ENCODE measurements around the gene C19orf44.

Gene C19orf44

GRCh38 chr19:16459680-16460079 is 36.5 kb upstream of the C19orf44 start:
- no peak overlapping the region for H3K18ac ChIP-seq (ENCODE audit: low read depth in 1 of 2, low read length in 2 of 2)
- peaks cover 0 to 13% of the 10 kb centered on the region in 2 experiments for H3K36me3 ChIP-seq (ENCODE audit: control insufficient read depth in 1 of 2, insufficient read depth in 2 of 2, low read depth in 1 of 2, low read length in 2 of 2)

DNA sequence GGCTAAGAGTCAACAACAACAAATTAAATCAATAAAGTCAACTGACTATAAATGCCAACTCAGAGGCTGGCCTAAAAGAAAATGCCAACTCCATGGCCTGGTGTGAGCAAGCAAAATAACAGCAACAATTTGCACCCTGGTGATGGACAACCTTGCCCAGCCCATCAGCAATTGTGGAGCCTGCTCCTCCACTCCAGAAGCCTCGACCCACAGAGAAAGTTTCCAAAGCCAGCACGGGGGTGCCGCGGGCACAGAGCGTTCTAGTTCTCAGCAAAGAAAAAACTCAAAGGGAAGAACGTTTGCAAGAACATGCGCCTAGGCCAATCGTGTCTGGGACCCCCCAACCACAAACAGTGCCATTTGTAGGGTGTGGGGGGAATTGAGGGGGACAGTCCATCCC is 35.7 kb upstream of the C19orf44 start:
- H2BK15ac ChIP-seq (ENCODE audit: low read depth, poor library complexity, severe bottlenecking): no peak overlapping the region
- H2AK5ac ChIP-seq (ENCODE audit: low read length, severe bottlenecking): peak overlapping the region; percentile 70
- H4K91ac ChIP-seq (ENCODE audit: low read length): no peak overlapping the region
- no peak overlapping the region for H3K4ac ChIP-seq (ENCODE audit: low read depth in 1 of 2, low read length in 2 of 2)
- H3K9me3 ChIP-seq (ENCODE audit: control insufficient read depth, low read length): no peaks in the 10 kb centered on the region
- H3K27ac ChIP-seq (ENCODE audit: low read length, poor library complexity, severe bottlenecking): no peak overlapping the region
- no peak overlapping the region for H2BK12ac ChIP-seq (ENCODE audit: low read length in 2 of 2)
- no peak overlapping the region for H3K14ac ChIP-seq (ENCODE audit: low read length in 2 of 2)
- no peak for DNase-seq
- WGBS: 90% methylated on average over 8 of the region's 8 CpGs
- H3K4me1 ChIP-seq (ENCODE audit: control insufficient read depth, insufficient read depth, low read depth, low read length): peaks cover 67% of the 10 kb centered on the region
- no peak overlapping the region for H2BK120ac ChIP-seq (ENCODE audit: low read depth, low read length)
- H3K27me3 ChIP-seq (ENCODE audit: control insufficient read depth in 1 of 2, insufficient read depth in 1 of 2, low read length in 2 of 2): no peaks in the 10 kb centered on the region
- H3K9ac ChIP-seq (ENCODE audit: low read length): no peak overlapping the region
- no peak overlapping the region for H2BK5ac ChIP-seq (ENCODE audit: low read depth, low read length, poor library complexity, severe bottlenecking)
- H3K4me2 ChIP-seq (ENCODE audit: low read length, poor library complexity, severe bottlenecking): no peak overlapping the region
- H3K18ac ChIP-seq (ENCODE audit: low read depth in 1 of 2, low read length in 2 of 2): no peak overlapping the region
- H4K8ac ChIP-seq (ENCODE audit: low read length): no peak overlapping the region
- no peaks in the 10 kb centered on the region for H3K79me1 ChIP-seq (replicated peaks; ENCODE audit: low read length, poor library complexity, severe bottlenecking)
- H3K23ac ChIP-seq (ENCODE audit: low read length in 2 of 2): no peak overlapping the region
- no peak overlapping the region for H3K4me3 ChIP-seq (ENCODE audit: insufficient read depth in 1 of 2, low read depth in 1 of 2, low read length in 2 of 2)
- no peak overlapping the region for H2AFZ ChIP-seq (ENCODE audit: low read depth, low read length)
- H3K36me3 ChIP-seq (ENCODE audit: control insufficient read depth in 1 of 2, insufficient read depth in 2 of 2, low read depth in 1 of 2, low read length in 2 of 2): peaks cover 0 to 16% of the 10 kb centered on the region in 2 experiments

More at GRCh38 chr19:16459680-16460079, 36.5 kb upstream of the C19orf44 start:
- H4K91ac ChIP-seq (ENCODE audit: low read length): no peak overlapping the region
- H2AFZ ChIP-seq (ENCODE audit: low read depth, low read length): no peak overlapping the region
- H3K4ac ChIP-seq (ENCODE audit: low read depth in 1 of 2, low read length in 2 of 2): no peak overlapping the region
- no peak overlapping the region for H4K8ac ChIP-seq (ENCODE audit: low read length)
- H2BK15ac ChIP-seq (ENCODE audit: low read depth, poor library complexity, severe bottlenecking): no peak overlapping the region
- no peak overlapping the region for H3K4me2 ChIP-seq (ENCODE audit: low read length, poor library complexity, severe bottlenecking)
- DNase-seq: no peak
- no peaks in the 10 kb centered on the region for H3K79me1 ChIP-seq (replicated peaks; ENCODE audit: low read length, poor library complexity, severe bottlenecking)
- H3K9ac ChIP-seq (ENCODE audit: low read length): no peak overlapping the region
- no peak overlapping the region for H3K23ac ChIP-seq (ENCODE audit: low read length in 2 of 2)
- no peak overlapping the region for H3K4me3 ChIP-seq (ENCODE audit: insufficient read depth in 1 of 2, low read depth in 1 of 2, low read length in 2 of 2)
- peak overlapping the region; percentile 60 for H2AK5ac ChIP-seq (ENCODE audit: low read length, severe bottlenecking)
- no peak overlapping the region for H2BK5ac ChIP-seq (ENCODE audit: low read depth, low read length, poor library complexity, severe bottlenecking)
- 93% methylated on average over 3 of the region's 3 CpGs for WGBS
- H2BK120ac ChIP-seq (ENCODE audit: low read depth, low read length): no peak overlapping the region
- H3K27ac ChIP-seq (ENCODE audit: low read length, poor library complexity, severe bottlenecking): no peak overlapping the region
- peaks cover 68% of the 10 kb centered on the region for H3K4me1 ChIP-seq (ENCODE audit: control insufficient read depth, insufficient read depth, low read depth, low read length)
- H3K9me3 ChIP-seq (ENCODE audit: control insufficient read depth, low read length): no peaks in the 10 kb centered on the region
- H3K14ac ChIP-seq (ENCODE audit: low read length in 2 of 2): no peak overlapping the region
- no peaks in the 10 kb centered on the region for H3K27me3 ChIP-seq (ENCODE audit: control insufficient read depth in 1 of 2, insufficient read depth in 1 of 2, low read length in 2 of 2)
- no peak overlapping the region for H2BK12ac ChIP-seq (ENCODE audit: low read length in 2 of 2)

DNA sequence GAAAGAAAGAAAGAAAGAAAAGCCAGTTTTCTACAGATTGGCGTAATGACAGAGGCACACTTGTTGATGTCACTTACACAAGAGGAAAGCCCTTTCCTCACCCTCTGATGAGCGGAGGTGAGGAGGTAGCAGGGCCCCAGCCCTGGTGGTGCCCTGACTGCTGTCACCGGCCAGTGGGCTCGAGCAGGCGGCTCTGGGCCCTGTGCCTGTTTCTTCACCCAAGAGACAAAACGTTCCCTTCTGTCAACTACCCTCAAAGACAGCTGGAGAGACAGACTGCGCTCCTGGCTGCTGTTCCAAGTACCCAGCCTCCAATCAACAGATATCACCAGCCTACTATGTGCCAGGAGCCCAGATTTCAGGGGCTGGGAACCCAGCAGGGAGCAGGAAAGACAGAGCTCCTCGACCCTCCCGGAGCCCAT is 34.6 kb upstream of the C19orf44 start:
- Histone ChIP-seq H2BK5ac (ENCODE audit: low read depth, low read length, poor library complexity, severe bottlenecking) (no peak overlapping the region), H3K4me2 (ENCODE audit: low read length, poor library complexity, severe bottlenecking) (no peak overlapping the region), H2AK5ac (ENCODE audit: low read length, severe bottlenecking) (peak overlapping the region; percentile 3), H4K91ac (ENCODE audit: low read length) (no peak overlapping the region), H3K27ac (ENCODE audit: low read length, poor library complexity, severe bottlenecking) (no peak overlapping the region), H3K4me1 (ENCODE audit: control insufficient read depth, insufficient read depth, low read depth, low read length) (peaks cover 66% of the 10 kb centered on the region), H3K4me3 (ENCODE audit: insufficient read depth in 1 of 2, low read depth in 1 of 2, low read length in 2 of 2) (no peak overlapping the region), H3K36me3 (ENCODE audit: control insufficient read depth in 1 of 2, insufficient read depth in 2 of 2, low read depth in 1 of 2, low read length in 2 of 2) (peaks cover 0 to 18% of the 10 kb centered on the region in 2 experiments), H3K9ac (ENCODE audit: low read length) (no peak overlapping the region), H3K4ac (ENCODE audit: low read depth in 1 of 2, low read length in 2 of 2) (no peak overlapping the region), H3K79me1 (replicated peaks; ENCODE audit: low read length, poor library complexity, severe bottlenecking) (no peaks in the 10 kb centered on the region), H2BK120ac (ENCODE audit: low read depth, low read length) (peak overlapping the region; percentile 65), H2BK12ac (ENCODE audit: low read length in 2 of 2) (no peak overlapping the region), H2AFZ (ENCODE audit: low read depth, low read length) (no peak overlapping the region), H4K8ac (ENCODE audit: low read length) (no peak overlapping the region), H3K18ac (ENCODE audit: low read depth in 1 of 2, low read length in 2 of 2) (peak overlapping the region in 1 of 2 experiments; percentile 18), H3K27me3 (ENCODE audit: control insufficient read depth in 1 of 2, insufficient read depth in 1 of 2, low read length in 2 of 2) (no peaks in the 10 kb centered on the region), H3K14ac (ENCODE audit: low read length in 2 of 2) (no peak overlapping the region), H3K23ac (ENCODE audit: low read length in 2 of 2) (no peak overlapping the region), H3K9me3 (ENCODE audit: control insufficient read depth, low read length) (no peaks in the 10 kb centered on the region), H2BK15ac (ENCODE audit: low read depth, poor library complexity, severe bottlenecking) (no peak overlapping the region)
- no peak for DNase-seq
- 88% methylated on average over 9 of the region's 9 CpGs for WGBS

DNA sequence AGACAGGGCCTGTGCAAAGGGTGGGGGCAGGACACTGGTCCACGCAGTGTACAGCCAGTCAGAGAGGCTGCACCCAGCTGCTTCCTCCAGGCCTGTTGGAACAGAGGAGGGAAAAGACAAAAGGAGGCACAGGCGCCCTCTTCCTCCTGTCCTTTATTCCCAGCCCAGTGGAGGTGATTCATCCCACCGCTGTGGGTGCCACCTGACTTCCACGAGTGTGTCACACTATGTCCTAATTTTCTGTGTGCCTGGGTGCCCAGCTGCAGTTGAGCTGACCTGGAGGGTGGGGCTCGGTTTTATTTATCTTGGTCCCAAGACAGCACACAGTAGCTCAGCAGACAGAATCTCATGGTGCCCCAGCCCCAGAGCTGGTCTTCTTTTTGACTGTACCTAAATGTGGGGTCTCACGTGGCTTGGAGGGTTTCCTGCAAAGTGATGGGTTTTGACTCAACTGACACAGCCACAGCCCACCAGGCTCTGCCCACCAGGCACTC is 33.4 kb upstream of the C19orf44 start:
- Histone ChIP-seq H3K4ac (ENCODE audit: low read depth in 1 of 2, low read length in 2 of 2) (peak overlapping the region in 1 of 2 experiments; percentile 58), H3K14ac (ENCODE audit: low read length in 2 of 2) (peak overlapping the region in 1 of 2 experiments; percentile 53), H3K18ac (ENCODE audit: low read depth in 1 of 2, low read length in 2 of 2) (peak overlapping the region in 1 of 2 experiments; percentile 18), H3K27ac (ENCODE audit: low read length, poor library complexity, severe bottlenecking) (no peak overlapping the region), H3K9me3 (ENCODE audit: control insufficient read depth, low read length) (no peaks in the 10 kb centered on the region), H4K8ac (ENCODE audit: low read length) (peak overlapping the region; percentile 1), H2BK15ac (ENCODE audit: low read depth, poor library complexity, severe bottlenecking) (peak overlapping the region; percentile 4), H3K9ac (ENCODE audit: low read length) (no peak overlapping the region), H3K27me3 (ENCODE audit: control insufficient read depth in 1 of 2, insufficient read depth in 1 of 2, low read length in 2 of 2) (no peaks in the 10 kb centered on the region), H3K79me1 (replicated peaks; ENCODE audit: low read length, poor library complexity, severe bottlenecking) (no peaks in the 10 kb centered on the region), H3K23ac (ENCODE audit: low read length in 2 of 2) (peak overlapping the region in 1 of 2 experiments; percentile 70), H2BK12ac (ENCODE audit: low read length in 2 of 2) (peak overlapping the region in 1 of 2 experiments; percentile 29), H3K36me3 (ENCODE audit: control insufficient read depth in 1 of 2, insufficient read depth in 2 of 2, low read depth in 1 of 2, low read length in 2 of 2) (peaks cover 0 to 18% of the 10 kb centered on the region in 2 experiments), H4K91ac (ENCODE audit: low read length) (peak overlapping the region; percentile 54), H2AFZ (ENCODE audit: low read depth, low read length) (no peak overlapping the region), H2BK5ac (ENCODE audit: low read depth, low read length, poor library complexity, severe bottlenecking) (no peak overlapping the region), H3K4me1 (ENCODE audit: control insufficient read depth, insufficient read depth, low read depth, low read length) (peaks cover 56% of the 10 kb centered on the region), H2AK5ac (ENCODE audit: low read length, severe bottlenecking) (peak overlapping the region; percentile 75), H2BK120ac (ENCODE audit: low read depth, low read length) (no peak overlapping the region), H3K4me2 (ENCODE audit: low read length, poor library complexity, severe bottlenecking) (no peak overlapping the region), H3K4me3 (ENCODE audit: insufficient read depth in 1 of 2, low read depth in 1 of 2, low read length in 2 of 2) (no peak overlapping the region)
- 84% methylated on average over 6 of the region's 6 CpGs for WGBS
- peak; percentile 30 for DNase-seq
